Measurements from ENCODE around the gene PSEN2.

GRCh38 chr1:226894826-226895225 lies 24.4 kb downstream of the PSEN2 start:
- TF ChIP-seq ZNF24 (IDR thresholded peaks at IDR 0.05), result no peak
- TF ChIP-seq EZH2 (IDR thresholded peaks at IDR 0.05; ENCODE audit: borderline replicate concordance, control insufficient read depth, low read depth, low read length), result no peak
- no peak for TF ChIP-seq IRF3 (IDR thresholded peaks at IDR 0.05)
- TF ChIP-seq, protein P1, sequence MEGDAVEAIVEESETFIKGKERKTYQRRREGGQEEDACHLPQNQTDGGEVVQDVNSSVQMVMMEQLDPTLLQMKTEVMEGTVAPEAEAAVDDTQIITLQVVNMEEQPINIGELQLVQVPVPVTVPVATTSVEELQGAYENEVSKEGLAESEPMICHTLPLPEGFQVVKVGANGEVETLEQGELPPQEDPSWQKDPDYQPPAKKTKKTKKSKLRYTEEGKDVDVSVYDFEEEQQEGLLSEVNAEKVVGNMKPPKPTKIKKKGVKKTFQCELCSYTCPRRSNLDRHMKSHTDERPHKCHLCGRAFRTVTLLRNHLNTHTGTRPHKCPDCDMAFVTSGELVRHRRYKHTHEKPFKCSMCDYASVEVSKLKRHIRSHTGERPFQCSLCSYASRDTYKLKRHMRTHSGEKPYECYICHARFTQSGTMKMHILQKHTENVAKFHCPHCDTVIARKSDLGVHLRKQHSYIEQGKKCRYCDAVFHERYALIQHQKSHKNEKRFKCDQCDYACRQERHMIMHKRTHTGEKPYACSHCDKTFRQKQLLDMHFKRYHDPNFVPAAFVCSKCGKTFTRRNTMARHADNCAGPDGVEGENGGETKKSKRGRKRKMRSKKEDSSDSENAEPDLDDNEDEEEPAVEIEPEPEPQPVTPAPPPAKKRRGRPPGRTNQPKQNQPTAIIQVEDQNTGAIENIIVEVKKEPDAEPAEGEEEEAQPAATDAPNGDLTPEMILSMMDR (IDR thresholded peaks at IDR 0.05 in 2 of 3, conservative IDR thresholded peaks at IDR 0.05 in 1 of 3; ENCODE audit: control insufficient read depth in 2 of 3, extremely low read depth in 1 of 3, insufficient read depth in 1 of 3, low read depth in 3 of 3, low read length in 3 of 3), result no peak
- TF ChIP-seq POLR2A (IDR thresholded peaks at IDR 0.05; ENCODE audit: low read depth, low read length), result no peak
- TF ChIP-seq, protein P2, sequence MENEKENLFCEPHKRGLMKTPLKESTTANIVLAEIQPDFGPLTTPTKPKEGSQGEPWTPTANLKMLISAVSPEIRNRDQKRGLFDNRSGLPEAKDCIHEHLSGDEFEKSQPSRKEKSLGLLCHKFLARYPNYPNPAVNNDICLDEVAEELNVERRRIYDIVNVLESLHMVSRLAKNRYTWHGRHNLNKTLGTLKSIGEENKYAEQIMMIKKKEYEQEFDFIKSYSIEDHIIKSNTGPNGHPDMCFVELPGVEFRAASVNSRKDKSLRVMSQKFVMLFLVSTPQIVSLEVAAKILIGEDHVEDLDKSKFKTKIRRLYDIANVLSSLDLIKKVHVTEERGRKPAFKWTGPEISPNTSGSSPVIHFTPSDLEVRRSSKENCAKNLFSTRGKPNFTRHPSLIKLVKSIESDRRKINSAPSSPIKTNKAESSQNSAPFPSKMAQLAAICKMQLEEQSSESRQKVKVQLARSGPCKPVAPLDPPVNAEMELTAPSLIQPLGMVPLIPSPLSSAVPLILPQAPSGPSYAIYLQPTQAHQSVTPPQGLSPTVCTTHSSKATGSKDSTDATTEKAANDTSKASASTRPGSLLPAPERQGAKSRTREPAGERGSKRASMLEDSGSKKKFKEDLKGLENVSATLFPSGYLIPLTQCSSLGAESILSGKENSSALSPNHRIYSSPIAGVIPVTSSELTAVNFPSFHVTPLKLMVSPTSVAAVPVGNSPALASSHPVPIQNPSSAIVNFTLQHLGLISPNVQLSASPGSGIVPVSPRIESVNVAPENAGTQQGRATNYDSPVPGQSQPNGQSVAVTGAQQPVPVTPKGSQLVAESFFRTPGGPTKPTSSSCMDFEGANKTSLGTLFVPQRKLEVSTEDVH (IDR thresholded peaks at IDR 0.05; ENCODE audit: low read depth, partially characterized antibody), result no peak
- no peak for TF ChIP-seq YY1 (IDR thresholded peaks at IDR 0.05; ENCODE audit: low read depth, low read length)
- TF ChIP-seq, protein P3, sequence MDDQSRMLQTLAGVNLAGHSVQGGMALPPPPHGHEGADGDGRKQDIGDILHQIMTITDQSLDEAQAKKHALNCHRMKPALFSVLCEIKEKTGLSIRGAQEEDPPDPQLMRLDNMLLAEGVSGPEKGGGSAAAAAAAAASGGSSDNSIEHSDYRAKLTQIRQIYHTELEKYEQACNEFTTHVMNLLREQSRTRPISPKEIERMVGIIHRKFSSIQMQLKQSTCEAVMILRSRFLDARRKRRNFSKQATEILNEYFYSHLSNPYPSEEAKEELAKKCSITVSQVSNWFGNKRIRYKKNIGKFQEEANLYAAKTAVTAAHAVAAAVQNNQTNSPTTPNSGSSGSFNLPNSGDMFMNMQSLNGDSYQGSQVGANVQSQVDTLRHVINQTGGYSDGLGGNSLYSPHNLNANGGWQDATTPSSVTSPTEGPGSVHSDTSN (IDR thresholded peaks at IDR 0.05; ENCODE audit: insufficient replicate concordance, low read depth, low read length), result no peak
- TF ChIP-seq SP1 (IDR thresholded peaks at IDR 0.05; ENCODE audit: low read depth, low read length), result no peak
- no peak for TF ChIP-seq ASH2L (IDR thresholded peaks at IDR 0.05; ENCODE audit: borderline replicate concordance, low read depth)
- no peak for TF ChIP-seq FOS (IDR thresholded peaks at IDR 0.05; ENCODE audit: borderline replicate concordance, extremely low read depth, insufficient read length)

Data from GM12878 (cell line).